ENCODE data around the gene MFN2. TPM values are rescaled to one million over a fixed set of nuclear protein-coding genes. Genes with fewer than 3 reads are reported as not detected.

MFN2 gene
- total RNA-seq, 1 donor, result 59.7 TPM

- DNase-seq (ENCODE audit: low read depth), result no peak
- no peak overlapping the region for H3K4me3 ChIP-seq (ENCODE audit: low read depth, low read length)
- TF ChIP-seq CTCF (IDR thresholded peaks at IDR 0.05; ENCODE audit: insufficient read depth, low read length), result no peak
Observed at GRCh38 chr1:12047120-12047876, 67.1 kb downstream of the MFN2 start.

GRCh38 chr1:12048372-12048771, 68.1 kb downstream of the MFN2 start:
- DNase-seq (ENCODE audit: low read depth), result peak; percentile 30
- H3K4me3 ChIP-seq (ENCODE audit: low read depth, low read length), result no peak overlapping the region

GRCh38 chr1:12049616-12050015, 69.4 kb downstream of the MFN2 start:
- H3K4me3 ChIP-seq (ENCODE audit: low read depth, low read length), result no peak overlapping the region
- no peak for DNase-seq (ENCODE audit: low read depth)
- TF ChIP-seq CTCF (IDR thresholded peaks at IDR 0.05; ENCODE audit: insufficient read depth, low read length), result no peak

More at GRCh38 chr1:12048372-12048771, 68.1 kb downstream of the MFN2 start:
- TF ChIP-seq CTCF (IDR thresholded peaks at IDR 0.05; ENCODE audit: insufficient read depth, low read length), result no peak

- TF ChIP-seq CTCF (IDR thresholded peaks at IDR 0.05; ENCODE audit: insufficient read depth, low read length), result no peak
- no peak overlapping the region for H3K4me3 ChIP-seq (ENCODE audit: low read depth, low read length)
- no peak for DNase-seq (ENCODE audit: low read depth)
Observed at GRCh38 chr1:12051361-12051760, 71.1 kb downstream of the MFN2 start.

- DNase-seq (ENCODE audit: low read depth), result peak; percentile 85
- TF ChIP-seq CTCF (IDR thresholded peaks at IDR 0.05; ENCODE audit: insufficient read depth, low read length), result no peak
- H3K4me3 ChIP-seq (ENCODE audit: low read depth, low read length), result no peak overlapping the region
Observed at GRCh38 chr1:12052008-12052573, 71.8 kb downstream of the MFN2 start.

DNA sequence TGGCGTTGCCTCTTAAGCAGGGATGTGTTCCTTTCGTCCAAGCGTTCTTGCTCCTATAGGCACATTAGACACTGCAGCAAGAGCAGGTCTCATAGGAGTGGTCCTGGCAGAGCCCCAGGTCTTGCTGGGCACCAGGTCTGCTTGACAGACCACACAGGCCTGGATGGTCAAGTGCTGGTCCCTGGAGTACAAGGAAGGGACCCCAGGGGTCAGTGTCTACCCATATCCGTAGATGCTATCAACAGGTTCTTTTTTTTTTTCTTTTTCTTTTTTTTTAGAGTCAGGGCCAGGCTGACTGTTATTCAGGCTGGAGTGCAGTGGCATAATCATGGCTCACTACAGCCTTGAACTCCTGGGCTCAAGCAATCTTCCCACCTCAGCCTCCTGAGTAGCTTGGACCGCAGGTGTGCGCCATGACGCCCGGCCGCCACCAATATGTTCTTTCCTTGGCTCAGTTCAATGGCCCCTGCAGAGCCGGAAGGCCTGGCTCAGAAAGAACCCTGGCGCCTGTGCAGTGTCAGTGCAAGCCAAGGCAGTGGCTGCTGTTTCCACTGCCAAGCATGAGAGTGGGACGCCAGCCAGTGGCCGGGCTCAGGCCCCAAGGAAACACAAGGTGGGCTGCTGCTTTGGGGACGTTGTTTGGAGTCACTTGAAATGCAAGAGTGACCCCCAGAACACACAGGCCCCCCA, 72.9 kb downstream of the MFN2 start:
- H3K4me3 ChIP-seq (ENCODE audit: low read depth, low read length), result no peak overlapping the region
- peak; percentile 50 for TF ChIP-seq CTCF (IDR thresholded peaks at IDR 0.05; ENCODE audit: insufficient read depth, low read length)
- peak; percentile 58 for DNase-seq (ENCODE audit: low read depth)
